ENCODE results near the gene MYLK.

- TF ChIP-seq CTCF (IDR thresholded peaks at IDR 0.05; ENCODE audit: low read length) (no peak), EZH2 (IDR thresholded peaks at IDR 0.05; ENCODE audit: borderline replicate concordance, low read length) (no peak)
Measured at GRCh38 chr3:123837858-123838257, 46.3 kb downstream of the MYLK start.

Measured in OCI-LY1 (cell line).